GM23338 (cell line): ENCODE measurements around the gene DLG2. TPM values are rescaled to one million over a fixed set of nuclear protein-coding genes. Genes with fewer than 3 reads are reported as not detected.

Experiments used
- ATAC-seq: fragments of 200-7000 bp; cut with Tn5 transposase; 3 replicates; pipeline ENCODE4 v1.9.1; 2020
- DNase-seq: peaks from one replicate; pipeline ENCODE4 v3.0.0-alpha.2; 2015; ENCODE audit warnings: low spot score
- H2AFZ ChIP-seq: fragments of 200-600 bp; sonication (generic); 2 replicates; pipeline ENCODE4 v1.8.0; 2016; ENCODE audit warnings: antibody characterized with exemption, mild to moderate bottlenecking, moderate library complexity
- H3F3A ChIP-seq: fragments of 200-600 bp; sonication (generic); replicated peaks from 2 replicates; pipeline ENCODE4 v1.8.0; 2017; ENCODE audit warnings: antibody characterized with exemption, mixed run types, low read depth
- H3K27ac ChIP-seq: fragments of 200-600 bp; sonication (generic); 2 replicates; pipeline ENCODE4 v1.6.1; 2016; ENCODE audit warnings: low read depth
- H3K27me3 ChIP-seq: fragments of 200-600 bp; sonication (generic); 2 replicates; pipeline ENCODE4 v1.8.0; 2016; ENCODE audit warnings: mild to moderate bottlenecking, mixed run types, moderate library complexity; ENCODE audit not compliant: insufficient read depth
- H3K36me3 ChIP-seq: fragments of 200-600 bp; sonication (generic); 2 replicates; pipeline ENCODE4 v1.8.0; 2016; ENCODE audit warnings: mild to moderate bottlenecking; ENCODE audit not compliant: insufficient read depth
- H3K4me1 ChIP-seq: fragments of 200-600 bp; sonication (generic); 2 replicates; pipeline ENCODE4 v1.8.0; 2016; ENCODE audit warnings: mild to moderate bottlenecking, moderate library complexity; ENCODE audit not compliant: insufficient read depth
- H3K4me2 ChIP-seq: fragments of 200-600 bp; sonication (generic); 2 replicates; pipeline ENCODE4 v1.7.1; 2017; ENCODE audit warnings: mixed run types
- H3K4me3 ChIP-seq: fragments of 200-600 bp; sonication (generic); 2 replicates; pipeline ENCODE4 v1.6.1; 2016; ENCODE audit warnings: mixed run types
- H3K79me2 ChIP-seq: fragments of 200-600 bp; sonication (generic); replicated peaks from 2 replicates; pipeline ENCODE4 v1.8.0; 2017; ENCODE audit warnings: mild to moderate bottlenecking; ENCODE audit not compliant: insufficient read depth
- H3K9me2 ChIP-seq: fragments of 200-600 bp; sonication (generic); 2 replicates; pipeline ENCODE4 v1.8.0; 2017; ENCODE audit not compliant: insufficient read depth
- H4K20me1 ChIP-seq: fragments of 200-600 bp; sonication (generic); replicated peaks from 2 replicates; pipeline ENCODE4 v1.8.0; 2017; ENCODE audit warnings: mild to moderate bottlenecking; ENCODE audit not compliant: insufficient read depth
- H3K27ac Mint-ChIP-seq: 2 replicates; pipeline ENCODE4 v1.8.0; 2020; ENCODE audit warnings: inconsistent platforms, mild to moderate bottlenecking, moderate library complexity, mixed read lengths
- H3K27me3 Mint-ChIP-seq: 3 replicates; pipeline ENCODE4 v1.8.0; 2022; ENCODE audit warnings: low read depth, mild to moderate bottlenecking, moderate library complexity, mixed read lengths, inconsistent platforms; ENCODE audit not compliant: insufficient read depth, poor library complexity
- H3K36me3 Mint-ChIP-seq: 3 replicates; pipeline ENCODE4 v1.8.0; 2021; ENCODE audit warnings: low read depth, mild to moderate bottlenecking, inconsistent platforms, moderate library complexity, mixed read lengths
- H3K4me1 Mint-ChIP-seq: 3 replicates; pipeline ENCODE4 v1.8.0; 2020; ENCODE audit warnings: mild to moderate bottlenecking, inconsistent platforms, mixed read lengths
- H3K4me3 Mint-ChIP-seq: 3 replicates; pipeline ENCODE4 v1.8.0; 2021; ENCODE audit warnings: moderate library complexity, mild to moderate bottlenecking, inconsistent platforms, mixed read lengths
- H3K9me3 Mint-ChIP-seq: 3 replicates; pipeline ENCODE4 v1.8.0; 2020; ENCODE audit warnings: moderate library complexity, mild to moderate bottlenecking, inconsistent platforms, mixed read lengths
- CREB1 ChIP-seq: fragments of 250-450 bp; sonication (Bioruptor Pico); IDR thresholded peaks from 2 replicates; pipeline ENCODE4 v1.5.0; 2020; ENCODE audit warnings: low read depth, mild to moderate bottlenecking, moderate library complexity
- EZH2 ChIP-seq: fragments of 200-600 bp; sonication (generic); IDR thresholded peaks from one replicate; pipeline ENCODE4 v1.8.0; 2017; ENCODE audit warnings: antibody characterized with exemption, mild to moderate bottlenecking, low read depth; ENCODE audit not compliant: unreplicated experiment
- EZH2phosphoT487 ChIP-seq: fragments of 200-600 bp; sonication (generic); IDR thresholded peaks from one replicate; pipeline ENCODE4 v1.8.1; 2018; ENCODE audit warnings: antibody characterized with exemption; ENCODE audit not compliant: unreplicated experiment
- JUNB ChIP-seq: IDR thresholded peaks from one replicate; pipeline ENCODE4 v1.6.1; 2016; ENCODE audit warnings: antibody characterized with exemption; ENCODE audit not compliant: unreplicated experiment
- NANOG ChIP-seq: IDR thresholded peaks from 2 replicates; pipeline ENCODE4 v1.6.1; 2016; ENCODE audit warnings: antibody characterized with exemption, borderline replicate concordance
- POLR2AphosphoS5 ChIP-seq: IDR thresholded peaks from 2 replicates; pipeline ENCODE4 v1.6.1; 2016; ENCODE audit warnings: antibody characterized with exemption, low read depth
- STAT1 ChIP-seq: IDR thresholded peaks from one replicate; pipeline ENCODE4 v1.6.1; 2016; ENCODE audit warnings: antibody characterized with exemption; ENCODE audit not compliant: unreplicated experiment
- ZNF114 ChIP-seq: fragments of 250-450 bp; sonication (Bioruptor Pico); IDR thresholded peaks from 2 replicates; pipeline ENCODE4 v1.5.0; 2020; ENCODE audit warnings: mild to moderate bottlenecking, moderate library complexity
- ZNF331 ChIP-seq: fragments of 250-450 bp; sonication (Bioruptor Pico); IDR thresholded peaks from 2 replicates; pipeline ENCODE4 v1.5.0; 2020; ENCODE audit warnings: low read depth, mild to moderate bottlenecking, moderate library complexity
- polyA plus RNA-seq: library from polyadenylated mRNA; unstranded; fragments of >200 nt; fragmentation: Nextera tagmentation; extraction: Ambion mirVana; gene quantifications from 2 replicates; pipeline ENCODE4 v1.2.1, GENCODE V29; 2016
- total RNA-seq: library from RNA; depleted of rRNA; stranded (reverse); fragments of >200 nt; shearing (Covaris generic); gene quantifications from 2 replicates; pipeline ENCODE4 v1.2.3, GENCODE V29; 2014
- TF ChIP-seq, protein P1 (sequence below), 2 experiments: fragments of 200-600 bp in 1 of 2; sonication (generic) in 1 of 2; conservative IDR thresholded peaks; 2 replicates each; pipeline versions ENCODE4 v1.5.1 to v1.6.1; 2016 to 2017; ENCODE audit warnings: antibody characterized with exemption in 2 of 2, low read depth in 2 of 2, mild to moderate bottlenecking in 2 of 2, moderate library complexity in 1 of 2
- TF ChIP-seq, protein P2 (sequence below): fragments of 250-450 bp; sonication (Bioruptor Pico); IDR thresholded peaks from 2 replicates; pipeline ENCODE4 v1.5.0; 2020; ENCODE audit warnings: mild to moderate bottlenecking, moderate library complexity
- TF ChIP-seq, protein P3 (sequence below): IDR thresholded peaks from 2 replicates; pipeline ENCODE4 v1.6.1; 2016; ENCODE audit warnings: antibody characterized with exemption
- TF ChIP-seq, protein P4 (sequence below): IDR thresholded peaks from one replicate; pipeline ENCODE4 v1.6.1; 2018; ENCODE audit warnings: antibody characterized with exemption; ENCODE audit not compliant: unreplicated experiment

Gene DLG2
- total and polyA plus RNA-seq, 2 experiments from 2014 or later: 19.8 to 21.5 TPM

DNA sequence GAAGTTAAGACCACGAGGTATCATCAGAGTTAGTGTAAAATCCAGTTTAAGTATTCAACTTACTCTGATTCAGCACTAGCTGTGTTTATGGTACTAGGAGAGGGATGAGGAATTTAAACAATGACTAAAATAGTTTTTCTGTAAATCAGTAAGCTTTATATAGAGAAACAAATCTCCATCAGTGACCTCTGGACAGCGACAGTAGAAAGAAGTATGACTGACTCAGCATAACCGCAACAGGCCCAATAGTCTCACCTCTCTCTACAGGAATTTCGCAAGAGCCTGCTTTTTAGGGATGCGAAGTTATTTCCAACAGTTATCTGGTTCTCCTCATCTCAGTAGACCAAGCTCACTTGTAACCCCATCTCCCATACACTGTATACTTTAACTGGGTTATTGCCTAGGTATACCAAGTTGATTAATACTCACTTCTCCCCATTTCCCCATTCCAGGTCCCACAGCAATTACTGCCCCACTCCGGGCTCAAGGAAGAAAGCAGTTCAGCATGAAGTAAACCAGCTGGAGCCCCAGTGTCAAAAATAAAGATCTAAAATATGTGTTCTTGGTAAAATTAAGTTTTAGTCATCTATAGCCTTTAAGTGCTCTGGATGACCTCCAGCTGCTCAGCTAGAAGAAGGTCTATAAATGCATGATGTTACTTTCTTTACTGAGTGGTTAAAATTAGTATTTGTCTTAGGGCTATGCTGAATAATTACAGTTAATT, 1570.3 kb downstream of the DLG2 start:
- Mint-ChIP-seq H3K9me3 (no peaks in the 10 kb centered on the region), H3K27ac (no peak overlapping the region), H3K4me3 (no peak overlapping the region), H3K4me1 (no peaks in the 10 kb centered on the region), H3K36me3 (no peaks in the 10 kb centered on the region), H3K27me3 (peaks cover 2% of the 10 kb centered on the region)
- no peaks in the 10 kb centered on the region for H4K20me1 ChIP-seq
- H3K27ac ChIP-seq: no peak overlapping the region
- H3F3A ChIP-seq: no peaks in the 10 kb centered on the region
- DNase-seq: no peak
- H2AFZ ChIP-seq: 0 out of 2 replicates have a peak overlapping the region, but pooled peaks have one; percentile 24
- no peaks in the 10 kb centered on the region for H3K27me3 ChIP-seq
- no peaks in the 10 kb centered on the region for H3K36me3 ChIP-seq
- no peaks in the 10 kb centered on the region for H3K79me2 ChIP-seq
- H3K4me3 ChIP-seq: no peak overlapping the region
- H3K4me1 ChIP-seq: no peaks in the 10 kb centered on the region
- H3K9me2 ChIP-seq: no peaks in the 10 kb centered on the region
- TF ChIP-seq ZNF114: no peak
- TF ChIP-seq NANOG: no peak
- TF ChIP-seq ZNF331: no peak
- TF ChIP-seq, protein P1, sequence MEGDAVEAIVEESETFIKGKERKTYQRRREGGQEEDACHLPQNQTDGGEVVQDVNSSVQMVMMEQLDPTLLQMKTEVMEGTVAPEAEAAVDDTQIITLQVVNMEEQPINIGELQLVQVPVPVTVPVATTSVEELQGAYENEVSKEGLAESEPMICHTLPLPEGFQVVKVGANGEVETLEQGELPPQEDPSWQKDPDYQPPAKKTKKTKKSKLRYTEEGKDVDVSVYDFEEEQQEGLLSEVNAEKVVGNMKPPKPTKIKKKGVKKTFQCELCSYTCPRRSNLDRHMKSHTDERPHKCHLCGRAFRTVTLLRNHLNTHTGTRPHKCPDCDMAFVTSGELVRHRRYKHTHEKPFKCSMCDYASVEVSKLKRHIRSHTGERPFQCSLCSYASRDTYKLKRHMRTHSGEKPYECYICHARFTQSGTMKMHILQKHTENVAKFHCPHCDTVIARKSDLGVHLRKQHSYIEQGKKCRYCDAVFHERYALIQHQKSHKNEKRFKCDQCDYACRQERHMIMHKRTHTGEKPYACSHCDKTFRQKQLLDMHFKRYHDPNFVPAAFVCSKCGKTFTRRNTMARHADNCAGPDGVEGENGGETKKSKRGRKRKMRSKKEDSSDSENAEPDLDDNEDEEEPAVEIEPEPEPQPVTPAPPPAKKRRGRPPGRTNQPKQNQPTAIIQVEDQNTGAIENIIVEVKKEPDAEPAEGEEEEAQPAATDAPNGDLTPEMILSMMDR (conservative IDR thresholded peaks at IDR 0.05; ENCODE audit: low read depth in 2 of 2): no peak
- TF ChIP-seq EZH2phosphoT487: no peak
- TF ChIP-seq, protein P2, sequence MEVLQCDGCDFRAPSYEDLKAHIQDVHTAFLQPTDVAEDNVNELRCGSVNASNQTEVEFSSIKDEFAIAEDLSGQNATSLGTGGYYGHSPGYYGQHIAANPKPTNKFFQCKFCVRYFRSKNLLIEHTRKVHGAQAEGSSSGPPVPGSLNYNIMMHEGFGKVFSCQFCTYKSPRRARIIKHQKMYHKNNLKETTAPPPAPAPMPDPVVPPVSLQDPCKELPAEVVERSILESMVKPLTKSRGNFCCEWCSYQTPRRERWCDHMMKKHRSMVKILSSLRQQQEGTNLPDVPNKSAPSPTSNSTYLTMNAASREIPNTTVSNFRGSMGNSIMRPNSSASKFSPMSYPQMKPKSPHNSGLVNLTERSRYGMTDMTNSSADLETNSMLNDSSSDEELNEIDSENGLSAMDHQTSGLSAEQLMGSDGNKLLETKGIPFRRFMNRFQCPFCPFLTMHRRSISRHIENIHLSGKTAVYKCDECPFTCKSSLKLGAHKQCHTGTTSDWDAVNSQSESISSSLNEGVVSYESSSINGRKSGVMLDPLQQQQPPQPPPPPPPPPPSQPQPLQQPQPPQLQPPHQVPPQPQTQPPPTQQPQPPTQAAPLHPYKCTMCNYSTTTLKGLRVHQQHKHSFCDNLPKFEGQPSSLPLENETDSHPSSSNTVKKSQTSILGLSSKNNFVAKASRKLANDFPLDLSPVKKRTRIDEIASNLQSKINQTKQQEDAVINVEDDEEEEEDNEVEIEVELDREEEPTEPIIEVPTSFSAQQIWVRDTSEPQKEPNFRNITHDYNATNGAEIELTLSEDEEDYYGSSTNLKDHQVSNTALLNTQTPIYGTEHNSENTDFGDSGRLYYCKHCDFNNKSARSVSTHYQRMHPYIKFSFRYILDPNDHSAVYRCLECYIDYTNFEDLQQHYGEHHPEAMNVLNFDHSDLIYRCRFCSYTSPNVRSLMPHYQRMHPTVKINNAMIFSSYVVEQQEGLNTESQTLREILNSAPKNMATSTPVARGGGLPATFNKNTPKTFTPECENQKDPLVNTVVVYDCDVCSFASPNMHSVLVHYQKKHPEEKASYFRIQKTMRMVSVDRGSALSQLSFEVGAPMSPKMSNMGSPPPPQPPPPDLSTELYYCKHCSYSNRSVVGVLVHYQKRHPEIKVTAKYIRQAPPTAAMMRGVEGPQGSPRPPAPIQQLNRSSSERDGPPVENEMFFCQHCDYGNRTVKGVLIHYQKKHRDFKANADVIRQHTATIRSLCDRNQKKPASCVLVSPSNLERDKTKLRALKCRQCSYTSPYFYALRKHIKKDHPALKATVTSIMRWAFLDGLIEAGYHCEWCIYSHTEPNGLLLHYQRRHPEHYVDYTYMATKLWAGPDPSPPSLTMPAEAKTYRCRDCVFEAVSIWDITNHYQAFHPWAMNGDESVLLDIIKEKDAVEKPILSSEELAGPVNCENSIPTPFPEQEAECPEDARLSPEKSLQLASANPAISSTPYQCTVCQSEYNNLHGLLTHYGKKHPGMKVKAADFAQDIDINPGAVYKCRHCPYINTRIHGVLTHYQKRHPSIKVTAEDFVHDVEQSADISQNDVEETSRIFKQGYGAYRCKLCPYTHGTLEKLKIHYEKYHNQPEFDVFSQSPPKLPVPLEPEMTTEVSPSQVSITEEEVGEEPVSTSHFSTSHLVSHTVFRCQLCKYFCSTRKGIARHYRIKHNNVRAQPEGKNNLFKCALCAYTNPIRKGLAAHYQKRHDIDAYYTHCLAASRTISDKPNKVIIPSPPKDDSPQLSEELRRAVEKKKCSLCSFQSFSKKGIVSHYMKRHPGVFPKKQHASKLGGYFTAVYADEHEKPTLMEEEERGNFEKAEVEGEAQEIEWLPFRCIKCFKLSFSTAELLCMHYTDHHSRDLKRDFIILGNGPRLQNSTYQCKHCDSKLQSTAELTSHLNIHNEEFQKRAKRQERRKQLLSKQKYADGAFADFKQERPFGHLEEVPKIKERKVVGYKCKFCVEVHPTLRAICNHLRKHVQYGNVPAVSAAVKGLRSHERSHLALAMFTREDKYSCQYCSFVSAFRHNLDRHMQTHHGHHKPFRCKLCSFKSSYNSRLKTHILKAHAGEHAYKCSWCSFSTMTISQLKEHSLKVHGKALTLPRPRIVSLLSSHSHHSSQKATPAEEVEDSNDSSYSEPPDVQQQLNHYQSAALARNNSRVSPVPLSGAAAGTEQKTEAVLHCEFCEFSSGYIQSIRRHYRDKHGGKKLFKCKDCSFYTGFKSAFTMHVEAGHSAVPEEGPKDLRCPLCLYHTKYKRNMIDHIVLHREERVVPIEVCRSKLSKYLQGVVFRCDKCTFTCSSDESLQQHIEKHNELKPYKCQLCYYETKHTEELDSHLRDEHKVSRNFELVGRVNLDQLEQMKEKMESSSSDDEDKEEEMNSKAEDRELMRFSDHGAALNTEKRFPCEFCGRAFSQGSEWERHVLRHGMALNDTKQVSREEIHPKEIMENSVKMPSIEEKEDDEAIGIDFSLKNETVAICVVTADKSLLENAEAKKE (CRISPR knock-in tag): no peak
- TF ChIP-seq JUNB: no peak
- TF ChIP-seq, protein P3, sequence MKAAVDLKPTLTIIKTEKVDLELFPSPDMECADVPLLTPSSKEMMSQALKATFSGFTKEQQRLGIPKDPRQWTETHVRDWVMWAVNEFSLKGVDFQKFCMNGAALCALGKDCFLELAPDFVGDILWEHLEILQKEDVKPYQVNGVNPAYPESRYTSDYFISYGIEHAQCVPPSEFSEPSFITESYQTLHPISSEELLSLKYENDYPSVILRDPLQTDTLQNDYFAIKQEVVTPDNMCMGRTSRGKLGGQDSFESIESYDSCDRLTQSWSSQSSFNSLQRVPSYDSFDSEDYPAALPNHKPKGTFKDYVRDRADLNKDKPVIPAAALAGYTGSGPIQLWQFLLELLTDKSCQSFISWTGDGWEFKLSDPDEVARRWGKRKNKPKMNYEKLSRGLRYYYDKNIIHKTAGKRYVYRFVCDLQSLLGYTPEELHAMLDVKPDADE: no peak
- no peak for TF ChIP-seq STAT1
- no peak for TF ChIP-seq EZH2
- no peak for TF ChIP-seq POLR2AphosphoS5
- TF ChIP-seq CREB1 (CRISPR knock-in tag): no peak
- TF ChIP-seq, protein P4, sequence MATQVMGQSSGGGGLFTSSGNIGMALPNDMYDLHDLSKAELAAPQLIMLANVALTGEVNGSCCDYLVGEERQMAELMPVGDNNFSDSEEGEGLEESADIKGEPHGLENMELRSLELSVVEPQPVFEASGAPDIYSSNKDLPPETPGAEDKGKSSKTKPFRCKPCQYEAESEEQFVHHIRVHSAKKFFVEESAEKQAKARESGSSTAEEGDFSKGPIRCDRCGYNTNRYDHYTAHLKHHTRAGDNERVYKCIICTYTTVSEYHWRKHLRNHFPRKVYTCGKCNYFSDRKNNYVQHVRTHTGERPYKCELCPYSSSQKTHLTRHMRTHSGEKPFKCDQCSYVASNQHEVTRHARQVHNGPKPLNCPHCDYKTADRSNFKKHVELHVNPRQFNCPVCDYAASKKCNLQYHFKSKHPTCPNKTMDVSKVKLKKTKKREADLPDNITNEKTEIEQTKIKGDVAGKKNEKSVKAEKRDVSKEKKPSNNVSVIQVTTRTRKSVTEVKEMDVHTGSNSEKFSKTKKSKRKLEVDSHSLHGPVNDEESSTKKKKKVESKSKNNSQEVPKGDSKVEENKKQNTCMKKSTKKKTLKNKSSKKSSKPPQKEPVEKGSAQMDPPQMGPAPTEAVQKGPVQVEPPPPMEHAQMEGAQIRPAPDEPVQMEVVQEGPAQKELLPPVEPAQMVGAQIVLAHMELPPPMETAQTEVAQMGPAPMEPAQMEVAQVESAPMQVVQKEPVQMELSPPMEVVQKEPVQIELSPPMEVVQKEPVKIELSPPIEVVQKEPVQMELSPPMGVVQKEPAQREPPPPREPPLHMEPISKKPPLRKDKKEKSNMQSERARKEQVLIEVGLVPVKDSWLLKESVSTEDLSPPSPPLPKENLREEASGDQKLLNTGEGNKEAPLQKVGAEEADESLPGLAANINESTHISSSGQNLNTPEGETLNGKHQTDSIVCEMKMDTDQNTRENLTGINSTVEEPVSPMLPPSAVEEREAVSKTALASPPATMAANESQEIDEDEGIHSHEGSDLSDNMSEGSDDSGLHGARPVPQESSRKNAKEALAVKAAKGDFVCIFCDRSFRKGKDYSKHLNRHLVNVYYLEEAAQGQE: no peak
- no peak for ATAC-seq
- no peak overlapping the region for H3K4me2 ChIP-seq
